HG03097 (cell line): Measurements from ENCODE around the gene AGXT2.

Experiments used
- ATAC-seq: cut with Tn5 transposase; IDR thresholded peaks from one replicate; pipeline ENCODE4 v1.9.1; 2021; ENCODE audit not compliant: unreplicated experiment, low FRiP score

Gene AGXT2

GRCh38 chr5:35023391-35024178, 24.2 kb downstream of the AGXT2 start:
- no peak for ATAC-seq

- ATAC-seq: peak; percentile 77
Observed at GRCh38 chr5:35016174-35017051, 31.3 kb downstream of the AGXT2 start.

GRCh38 chr5:35015063-35015462, 32.7 kb downstream of the AGXT2 start:
- no peak for ATAC-seq

GRCh38 chr5:35012796-35013195, 35.0 kb downstream of the AGXT2 start:
- no peak for ATAC-seq

GRCh38 chr5:35012365-35012764, 35.4 kb downstream of the AGXT2 start:
- ATAC-seq: no peak

GRCh38 chr5:35010676-35011075, 37.1 kb downstream of the AGXT2 start:
- no peak for ATAC-seq

GRCh38 chr5:35009657-35010056, 38.1 kb downstream of the AGXT2 start:
- ATAC-seq: no peak

- no peak for ATAC-seq
Observed at GRCh38 chr5:35009019-35009418, 38.7 kb downstream of the AGXT2 start.

- ATAC-seq: no peak
Observed at GRCh38 chr5:35004771-35005170, 43.0 kb downstream of the AGXT2 start.

- no peak for ATAC-seq
Observed at GRCh38 chr5:35004200-35004599, 43.5 kb downstream of the AGXT2 start.

- peak; percentile 56 for ATAC-seq
Observed at GRCh38 chr5:35003018-35003957, 44.5 kb downstream of the AGXT2 start.

GRCh38 chr5:35002459-35002858, 45.3 kb downstream of the AGXT2 start:
- ATAC-seq: no peak

GRCh38 chr5:35001842-35002241, 45.9 kb downstream of the AGXT2 start:
- ATAC-seq: no peak

GRCh38 chr5:34998058-34998789, 49.5 kb downstream of the AGXT2 start:
- ATAC-seq: no peak

GRCh38 chr5:34996261-34996660, 51.5 kb downstream of the AGXT2 start:
- no peak for ATAC-seq

GRCh38 chr5:34993951-34994350, 53.8 kb downstream of the AGXT2 start:
- ATAC-seq: no peak

GRCh38 chr5:34991486-34992238, 56.1 kb downstream of the AGXT2 start:
- no peak for ATAC-seq

- no peak for ATAC-seq
Observed at GRCh38 chr5:34986965-34987364, 60.8 kb downstream of the AGXT2 start.

GRCh38 chr5:34982823-34983222, 64.9 kb downstream of the AGXT2 start:
- no peak for ATAC-seq
